H9 (cell line): ENCODE results near the gene SHBG. TPM values are rescaled to one million over a fixed set of nuclear protein-coding genes. Genes with fewer than 3 reads are reported as not detected.

Experiments
- DNase-seq: peaks from one replicate; pipeline ENCODE4 v3.0.0-alpha.2; 2017
- H2AFZ ChIP-seq: one replicate; pipeline ENCODE4 v1.6.1; 2013; ENCODE audit warnings: mild to moderate bottlenecking, low read length, control low read depth, moderate library complexity
- H2AK5ac ChIP-seq: 2 replicates; pipeline ENCODE4 v1.6.1; 2013; ENCODE audit warnings: low read length, control low read depth, mixed read lengths; ENCODE audit not compliant: insufficient read length
- H2BK120ac ChIP-seq: one replicate; pipeline ENCODE4 v1.6.1; 2013; ENCODE audit warnings: low read depth, mild to moderate bottlenecking, low read length, control low read depth, inconsistent platforms; ENCODE audit not compliant: poor library complexity, severe bottlenecking
- H2BK12ac ChIP-seq: 2 replicates; pipeline ENCODE4 v1.6.1; 2013; ENCODE audit warnings: low read length, control low read depth, mixed read lengths, low read depth; ENCODE audit not compliant: insufficient read length
- H2BK15ac ChIP-seq: 2 replicates; pipeline ENCODE4 v1.6.1; 2013; ENCODE audit warnings: low read depth, low read length, control low read depth
- H2BK20ac ChIP-seq: one replicate; pipeline ENCODE4 v1.6.1; 2013; ENCODE audit warnings: low read depth, mild to moderate bottlenecking, low read length, control low read depth, inconsistent platforms; ENCODE audit not compliant: poor library complexity, severe bottlenecking
- H2BK5ac ChIP-seq: 2 replicates; pipeline ENCODE4 v1.6.1; 2013; ENCODE audit warnings: low read length, control low read depth, mixed read lengths; ENCODE audit not compliant: insufficient read length
- H3K14ac ChIP-seq: 2 replicates; pipeline ENCODE4 v1.6.1; 2013; ENCODE audit warnings: low read length, control low read depth; ENCODE audit not compliant: insufficient read depth
- H3K18ac ChIP-seq: 2 replicates; pipeline ENCODE4 v1.6.1; 2013; ENCODE audit warnings: low read depth, mild to moderate bottlenecking, mixed read lengths, low read length, control low read depth; ENCODE audit not compliant: insufficient read length
- H3K23ac ChIP-seq: 2 replicates; pipeline ENCODE4 v1.6.1; 2013; ENCODE audit warnings: low read length, control low read depth, mixed read lengths, low read depth; ENCODE audit not compliant: insufficient read length
- H3K23me2 ChIP-seq: 2 replicates; pipeline ENCODE4 v1.6.1; 2013; ENCODE audit warnings: low read depth, mild to moderate bottlenecking, mixed read lengths, low read length, control low read depth; ENCODE audit not compliant: insufficient read length, poor library complexity, severe bottlenecking
- H3K27ac ChIP-seq: 2 replicates; pipeline ENCODE4 v1.5.1; 2013; ENCODE audit warnings: low read length, control low read depth, mixed read lengths, low read depth; ENCODE audit not compliant: insufficient read length
- H3K27me3 ChIP-seq: 2 replicates; pipeline ENCODE4 v1.6.1; 2013; ENCODE audit warnings: low read length, control low read depth, inconsistent platforms; ENCODE audit not compliant: insufficient read depth
- H3K4ac ChIP-seq: 2 replicates; pipeline ENCODE4 v1.6.1; 2013; ENCODE audit warnings: low read depth, mild to moderate bottlenecking, control low read depth, inconsistent platforms, low read length, moderate library complexity
- H3K4me1 ChIP-seq: 2 replicates; pipeline ENCODE4 v1.6.1; 2013; ENCODE audit warnings: low read length, control low read depth, inconsistent platforms; ENCODE audit not compliant: insufficient read depth
- H3K4me2 ChIP-seq: 2 replicates; pipeline ENCODE4 v1.6.1; 2013; ENCODE audit warnings: low read length, control low read depth, mixed read lengths; ENCODE audit not compliant: insufficient read length, insufficient read depth
- H3K56ac ChIP-seq: 2 replicates; pipeline ENCODE4 v1.6.1; 2013; ENCODE audit warnings: low read depth, mild to moderate bottlenecking, mixed read lengths, low read length, control low read depth; ENCODE audit not compliant: insufficient read length
- H3K79me1 ChIP-seq: 2 replicates; pipeline ENCODE4 v1.6.1; 2013; ENCODE audit warnings: low read depth, mild to moderate bottlenecking, moderate library complexity, low read length, control low read depth, inconsistent platforms; ENCODE audit not compliant: insufficient read depth, poor library complexity, severe bottlenecking
- H3K79me2 ChIP-seq: 2 replicates; pipeline ENCODE4 v1.6.1; 2013; ENCODE audit warnings: low read length, control low read depth, inconsistent platforms; ENCODE audit not compliant: insufficient read depth
- H3K9ac ChIP-seq: 2 replicates; pipeline ENCODE4 v1.6.1; 2013; ENCODE audit warnings: low read length, control low read depth, mixed read lengths; ENCODE audit not compliant: insufficient read length; ENCODE audit errors: extremely low read depth
- H3K9me3 ChIP-seq: one replicate; pipeline ENCODE4 v1.6.1; 2013; ENCODE audit warnings: low read depth, low read length, inconsistent platforms; ENCODE audit not compliant: control insufficient read depth
- H3T11ph ChIP-seq: one replicate; pipeline ENCODE4 v1.6.1; 2013; ENCODE audit warnings: mild to moderate bottlenecking, low read length, control low read depth, inconsistent platforms
- H4K20me1 ChIP-seq: one replicate; pipeline ENCODE4 v1.6.1; 2013; ENCODE audit not compliant: control insufficient read depth, insufficient read length, insufficient read depth
- H4K5ac ChIP-seq: 2 replicates; pipeline ENCODE4 v1.6.1; 2013; ENCODE audit warnings: low read depth, mild to moderate bottlenecking, mixed read lengths, low read length, control low read depth; ENCODE audit not compliant: insufficient read length
- H4K8ac ChIP-seq: replicated peaks from 2 replicates; pipeline ENCODE4 v1.6.1; 2013; ENCODE audit warnings: low read length, control low read depth, mixed read lengths, low read depth; ENCODE audit not compliant: insufficient read length
- H4K91ac ChIP-seq: 2 replicates; pipeline ENCODE4 v1.6.1; 2013; ENCODE audit warnings: low read depth, mild to moderate bottlenecking, moderate library complexity, mixed read lengths, low read length, control low read depth; ENCODE audit not compliant: insufficient read length
- H3K27ac Mint-ChIP-seq, 3 experiments: 2 replicates in 2 of 3; 3 replicates in 1 of 3; pipeline ENCODE4 v1.8.0; 2020 to 2021; ENCODE audit warnings: mixed read lengths in 3 of 3, mild to moderate bottlenecking in 1 of 3, moderate library complexity in 1 of 3
- H3K27me3 Mint-ChIP-seq: 2 replicates; pipeline ENCODE4 v1.8.0; 2021; ENCODE audit warnings: low read depth, mild to moderate bottlenecking, moderate library complexity, mixed read lengths
- H3K36me3 Mint-ChIP-seq, 3 experiments: 2 replicates in 2 of 3; 3 replicates in 1 of 3; pipeline ENCODE4 v1.8.0; 2020 to 2021; ENCODE audit warnings: low read depth in 3 of 3, mixed read lengths in 3 of 3; ENCODE audit not compliant: insufficient read depth in 1 of 3
- H3K4me1 Mint-ChIP-seq, 2 experiments: 2 replicates each; pipeline ENCODE4 v1.8.0; 2020; ENCODE audit warnings: mixed read lengths in 2 of 2
- H3K4me3 Mint-ChIP-seq, 2 experiments: 2 replicates in 1 of 2; 3 replicates in 1 of 2; pipeline ENCODE4 v1.8.0; 2020 to 2021; ENCODE audit warnings: mild to moderate bottlenecking in 2 of 2, mixed read lengths in 2 of 2, moderate library complexity in 1 of 2
- H3K9me3 Mint-ChIP-seq, 2 experiments: 2 replicates in 1 of 2; 3 replicates in 1 of 2; pipeline ENCODE4 v1.8.0; 2020; ENCODE audit warnings: mild to moderate bottlenecking in 2 of 2, mixed read lengths in 2 of 2, moderate library complexity in 1 of 2
- WGBS: extraction: QIAGEN DNeasy Blood & Tissue Kit; methylation state at CpG from one replicate; pipeline ENCODE4 v1.1.7; 2013; ENCODE audit warnings: missing lambda C conversion rate, low lambda C conversion rate, mixed read lengths; ENCODE audit not compliant: insufficient read length; ENCODE audit errors: extremely low coverage; 5-methylcytosine and 5-hydroxymethylcytosine counted together
- total RNA-seq: library from RNA; stranded (reverse); gene quantifications from 2 replicates; pipeline ENCODE4 v1.2.1, GENCODE V29; 2021
- TF ChIP-seq, protein P1 (sequence below): fragments of 200-600 bp; sonication (generic); conservative IDR thresholded peaks from 3 replicates; pipeline ENCODE4 v1.8.0; 2021; ENCODE audit warnings: antibody characterized with exemption, mild to moderate bottlenecking

SHBG gene
- total RNA-seq, 1 experiment from 2014 or later: 1.6 TPM

DNA sequence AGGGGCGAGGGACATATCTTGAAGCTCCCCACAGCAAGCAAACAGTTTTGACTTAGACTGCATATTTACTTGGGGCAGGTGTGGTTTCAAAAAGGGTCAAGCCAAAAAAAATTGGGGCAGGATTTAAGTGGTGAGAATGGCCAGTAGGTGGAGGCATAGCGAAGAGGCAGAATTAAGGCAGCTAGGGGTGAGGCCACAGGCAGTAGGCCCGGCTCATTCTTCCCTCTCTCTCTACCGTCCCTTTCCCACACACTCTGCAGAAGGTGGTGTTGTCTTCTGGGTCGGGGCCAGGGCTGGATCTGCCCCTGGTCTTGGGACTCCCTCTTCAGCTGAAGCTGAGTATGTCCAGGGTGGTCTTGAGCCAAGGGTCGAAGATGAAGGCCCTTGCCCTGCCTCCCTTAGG, 2.6 kb downstream of the SHBG start:
- no peak overlapping the region for H2BK120ac ChIP-seq
- H3K4me2 ChIP-seq: no peak overlapping the region
- no peak overlapping the region for H3T11ph ChIP-seq
- no peak overlapping the region for H4K91ac ChIP-seq
- H4K20me1 ChIP-seq: no peaks in the 10 kb centered on the region
- peaks cover 3% of the 10 kb centered on the region; the same call in 1 of the 2 replicates for H3K27me3 Mint-ChIP-seq
- H4K5ac ChIP-seq: no peak overlapping the region
- TF ChIP-seq, protein P1, sequence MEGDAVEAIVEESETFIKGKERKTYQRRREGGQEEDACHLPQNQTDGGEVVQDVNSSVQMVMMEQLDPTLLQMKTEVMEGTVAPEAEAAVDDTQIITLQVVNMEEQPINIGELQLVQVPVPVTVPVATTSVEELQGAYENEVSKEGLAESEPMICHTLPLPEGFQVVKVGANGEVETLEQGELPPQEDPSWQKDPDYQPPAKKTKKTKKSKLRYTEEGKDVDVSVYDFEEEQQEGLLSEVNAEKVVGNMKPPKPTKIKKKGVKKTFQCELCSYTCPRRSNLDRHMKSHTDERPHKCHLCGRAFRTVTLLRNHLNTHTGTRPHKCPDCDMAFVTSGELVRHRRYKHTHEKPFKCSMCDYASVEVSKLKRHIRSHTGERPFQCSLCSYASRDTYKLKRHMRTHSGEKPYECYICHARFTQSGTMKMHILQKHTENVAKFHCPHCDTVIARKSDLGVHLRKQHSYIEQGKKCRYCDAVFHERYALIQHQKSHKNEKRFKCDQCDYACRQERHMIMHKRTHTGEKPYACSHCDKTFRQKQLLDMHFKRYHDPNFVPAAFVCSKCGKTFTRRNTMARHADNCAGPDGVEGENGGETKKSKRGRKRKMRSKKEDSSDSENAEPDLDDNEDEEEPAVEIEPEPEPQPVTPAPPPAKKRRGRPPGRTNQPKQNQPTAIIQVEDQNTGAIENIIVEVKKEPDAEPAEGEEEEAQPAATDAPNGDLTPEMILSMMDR: peak; percentile 78
- H2BK15ac ChIP-seq: no peak overlapping the region
- H3K4me1 ChIP-seq: peaks cover 2% of the 10 kb centered on the region; the same call in 1 of the 2 replicates
- no peak overlapping the region for H4K8ac ChIP-seq
- no peaks in the 10 kb centered on the region for H3K79me2 ChIP-seq
- H3K9me3 Mint-ChIP-seq: no peaks in the 10 kb centered on the region
- H2AK5ac ChIP-seq: no peak overlapping the region
- no peak overlapping the region for H3K27ac ChIP-seq
- no peaks in the 10 kb centered on the region for H3K27me3 ChIP-seq
- no peaks in the 10 kb centered on the region for H3K23me2 ChIP-seq
- H3K27ac Mint-ChIP-seq: peak overlapping the region in 2 of 3 experiments; percentile 25 to 77; a peak in 2 of 7 replicates
- H3K18ac ChIP-seq: no peak overlapping the region
- no peaks in the 10 kb centered on the region for H3K79me1 ChIP-seq
- no peak overlapping the region for H3K23ac ChIP-seq
- no CpG with 5 or more reads among the region's 6 CpGs for WGBS
- no peak overlapping the region for H3K56ac ChIP-seq
- no peak overlapping the region for H2BK5ac ChIP-seq
- no peak overlapping the region for H3K9ac ChIP-seq
- H3K9me3 ChIP-seq: no peaks in the 10 kb centered on the region
- DNase-seq: peak; percentile 82
- no peak overlapping the region for H3K14ac ChIP-seq
- H2AFZ ChIP-seq: no peak overlapping the region
- no peak overlapping the region for H2BK20ac ChIP-seq
- no peak overlapping the region for H3K4ac ChIP-seq
- H3K4me3 Mint-ChIP-seq: peak overlapping the region in 1 of 2 experiments; percentile 8; a peak in 1 of 5 replicates
- no peaks in the 10 kb centered on the region for H3K36me3 Mint-ChIP-seq
- H3K4me1 Mint-ChIP-seq: peaks cover 26 to 38% of the 10 kb centered on the region in 2 experiments
- H2BK12ac ChIP-seq: no peak overlapping the region
